ENCODE results near the gene KSR1.
"Not testable (repeated sequence)": the region's sequence is repeated elsewhere in the genome, so short reads cannot be mapped to it uniquely, and the experiment has no call there.

The KSR1 gene

DNA sequence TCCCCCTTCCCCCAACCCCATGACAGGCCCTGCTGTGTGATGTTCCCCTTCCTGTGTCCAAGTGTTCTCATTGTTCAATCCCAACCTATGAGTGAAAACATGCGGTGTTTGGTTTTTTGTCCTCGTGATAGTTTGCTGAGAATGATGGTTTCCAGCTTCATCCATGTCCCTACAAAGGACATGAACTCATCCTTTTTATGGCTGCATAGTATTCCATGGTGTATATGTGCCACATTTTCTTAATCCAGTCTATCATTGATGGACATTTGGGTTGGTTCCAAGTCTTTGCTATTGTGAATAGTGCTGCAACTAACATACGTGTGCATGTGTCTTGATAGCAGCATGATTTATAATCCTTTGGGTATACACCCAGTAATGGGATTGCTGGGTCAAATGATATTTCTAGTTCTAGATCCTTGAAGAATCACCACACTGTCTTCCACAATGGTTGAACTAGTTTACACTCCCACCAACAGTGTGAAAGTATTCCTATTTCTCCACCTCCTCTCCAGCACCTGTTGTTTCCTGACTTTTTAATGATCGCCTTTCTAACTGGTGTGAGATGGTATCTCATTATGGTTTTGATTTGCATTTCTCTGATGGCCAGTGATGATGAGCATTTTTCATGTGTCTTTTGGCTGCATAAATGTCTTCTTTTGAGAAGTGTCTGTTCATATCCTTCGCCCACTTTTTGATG, 28.9 kb upstream of the KSR1 start:
- DNase-seq: not testable (repeated sequence)

GRCh38 chr17:27428781-27429505, 27.3 kb upstream of the KSR1 start:
- DNase-seq: no peak

DNA sequence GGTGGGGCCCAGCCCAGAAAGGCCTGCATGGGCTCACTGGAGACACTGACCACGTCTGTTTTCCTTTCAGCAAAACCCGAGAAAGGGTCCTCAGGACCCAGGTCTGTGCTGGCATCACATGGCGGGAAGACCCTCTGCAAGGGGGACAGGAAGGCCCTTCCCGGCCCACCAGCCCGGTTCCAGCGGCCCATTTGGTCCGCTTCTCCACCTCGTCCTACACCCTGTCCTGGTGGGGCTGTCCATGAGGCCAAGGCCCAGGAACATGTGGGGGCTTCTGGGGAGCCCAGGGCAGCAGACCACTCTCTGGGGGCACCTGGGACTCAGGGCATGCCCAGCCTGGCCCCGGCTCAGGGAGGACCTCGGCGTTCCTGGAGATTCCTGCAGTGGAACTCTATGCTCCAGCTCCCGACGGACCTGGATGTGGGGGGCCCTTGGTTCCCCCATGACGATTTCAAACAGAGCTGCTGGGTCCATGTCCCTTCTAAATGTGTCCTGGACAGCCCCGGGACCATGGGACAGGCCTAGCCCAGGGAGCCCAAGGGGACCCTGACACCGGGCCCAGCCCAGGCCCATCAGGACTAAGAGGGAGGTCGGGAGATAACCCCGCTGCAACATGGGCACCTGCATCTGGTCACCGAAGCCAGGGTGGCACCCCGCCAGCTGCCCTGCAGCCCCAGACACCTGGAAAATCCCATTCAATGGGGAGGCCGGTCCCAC, 26.4 kb upstream of the KSR1 start:
- no peak for DNase-seq

GRCh38 chr17:27430383-27430840, 25.8 kb upstream of the KSR1 start:
- DNase-seq: no peak

GRCh38 chr17:27430882-27431491, 25.3 kb upstream of the KSR1 start:
- no peak for DNase-seq

GRCh38 chr17:27433521-27433920, 22.7 kb upstream of the KSR1 start:
- no peak for DNase-seq

DNA sequence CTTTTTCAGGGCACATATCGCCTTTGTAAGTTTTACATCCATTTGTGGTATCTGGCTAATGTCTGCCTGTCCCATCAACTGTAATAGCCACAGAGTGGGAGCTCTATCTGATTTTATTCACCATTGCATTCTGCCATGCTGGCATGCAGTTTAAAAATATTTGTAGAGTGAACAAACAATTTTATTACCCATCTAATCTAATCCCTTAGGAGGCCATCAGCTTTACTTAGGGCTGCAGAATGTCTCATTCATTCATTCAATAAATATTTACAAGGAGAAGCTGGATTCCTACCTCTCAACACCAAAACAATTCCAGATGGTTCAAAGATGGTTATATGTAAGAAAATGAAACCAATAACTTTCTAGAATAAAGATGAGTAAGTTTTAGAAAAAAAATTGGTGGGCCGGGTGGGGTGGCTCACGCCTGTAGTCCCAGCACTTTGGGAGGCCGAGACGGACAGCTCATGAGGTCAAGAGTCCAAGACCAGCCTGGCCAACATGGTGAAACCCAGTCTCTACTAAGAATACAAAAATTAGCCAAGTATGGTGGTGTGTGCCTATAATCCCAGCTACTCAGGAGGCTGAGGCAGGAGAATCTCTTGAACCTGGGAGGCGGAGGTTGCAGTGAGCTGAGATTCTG, 20.7 kb upstream of the KSR1 start:
- not testable (repeated sequence) for DNase-seq

- no peak for DNase-seq
Measured at GRCh38 chr17:27438348-27438998, 17.8 kb upstream of the KSR1 start.

DNA sequence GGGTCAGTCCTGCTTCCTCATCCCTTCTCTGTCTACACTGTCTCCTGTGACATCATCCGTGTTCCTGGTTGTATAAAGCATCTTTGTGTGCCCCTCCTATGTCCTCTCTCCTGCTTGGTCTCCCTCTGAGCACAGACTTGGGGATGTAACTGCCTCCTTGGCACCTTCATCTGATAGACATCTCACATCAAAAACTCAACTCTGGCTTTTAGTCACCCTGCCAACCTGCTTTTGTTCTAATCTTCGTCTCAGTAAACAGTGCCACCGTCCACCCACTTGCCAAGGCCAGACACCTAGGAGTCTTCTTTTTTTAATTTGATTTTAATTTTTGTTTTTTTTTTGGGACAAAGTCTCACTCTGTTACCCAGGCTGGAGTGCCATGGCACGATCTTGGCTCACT, 16.9 kb upstream of the KSR1 start:
- no peak for DNase-seq

DNA sequence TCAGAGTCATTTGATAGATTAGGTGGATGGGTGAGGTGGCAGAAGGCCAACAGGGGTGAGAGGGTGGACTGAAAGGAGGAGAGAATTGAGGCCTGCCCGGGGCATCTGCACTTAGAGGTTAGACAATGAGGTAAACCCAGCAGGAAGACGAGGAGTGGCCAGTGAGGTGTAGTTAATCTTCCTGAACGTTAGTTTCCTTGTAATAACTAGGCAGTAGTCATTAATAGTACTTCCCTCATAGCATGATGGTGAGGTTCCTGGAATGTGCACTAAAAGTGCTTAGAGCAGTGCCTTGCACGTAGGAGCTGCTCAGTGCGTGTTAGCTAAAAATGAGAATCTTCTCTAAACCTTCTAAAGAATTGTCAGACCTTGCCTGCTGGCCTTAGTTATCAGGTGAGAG, 13.5 kb upstream of the KSR1 start:
- DNase-seq: no peak

DNA sequence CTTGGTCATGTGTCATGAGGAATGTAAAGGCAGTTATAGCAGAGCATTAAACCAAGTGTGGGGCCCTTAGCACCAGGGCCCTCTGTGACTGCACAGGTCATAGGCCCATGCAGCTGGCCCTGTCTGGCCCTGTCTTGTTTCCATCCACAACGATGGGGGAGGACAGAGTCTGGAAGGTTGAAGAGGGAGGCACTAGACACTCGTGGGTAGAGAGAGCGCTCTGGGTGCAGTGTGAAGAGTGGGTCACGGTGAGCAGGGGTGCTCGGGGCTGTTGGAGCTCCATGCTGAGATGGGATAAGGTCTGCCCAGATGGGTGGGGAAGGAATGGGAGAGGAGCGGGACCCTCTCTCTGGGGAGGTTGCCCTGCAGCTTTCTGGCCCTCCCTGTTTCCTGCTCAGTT, 12.8 kb upstream of the KSR1 start:
- no peak for DNase-seq

DNA sequence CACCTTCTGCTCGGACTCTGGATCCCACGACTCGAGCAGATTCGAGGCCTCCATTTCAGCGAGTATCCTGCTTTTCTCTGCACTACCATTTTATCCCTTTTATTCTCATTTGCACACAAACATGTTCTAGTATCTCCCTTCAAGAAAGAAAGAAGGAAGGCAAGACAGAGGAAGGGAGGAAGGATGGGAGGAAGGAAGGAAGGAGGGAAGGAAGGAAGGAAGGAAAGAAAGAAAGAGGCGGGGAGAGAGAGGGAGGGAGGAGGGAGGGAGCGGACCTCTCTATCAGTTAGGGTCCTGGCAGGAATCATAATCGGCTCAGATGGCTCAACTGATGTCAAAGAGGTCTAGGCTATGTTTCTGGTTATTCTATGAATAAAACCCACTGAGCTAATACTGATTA, 10.3 kb upstream of the KSR1 start:
- DNase-seq: no peak

- DNase-seq: no peak
Measured at GRCh38 chr17:27446569-27447301, 9.5 kb upstream of the KSR1 start.

- DNase-seq: not testable (repeated sequence)
Measured at GRCh38 chr17:27448534-27448933, 7.7 kb upstream of the KSR1 start.

GRCh38 chr17:27449541-27449940, 6.7 kb upstream of the KSR1 start:
- no peak for DNase-seq

- no peak for DNase-seq
Measured at GRCh38 chr17:27449988-27450387, 6.3 kb upstream of the KSR1 start.

DNA sequence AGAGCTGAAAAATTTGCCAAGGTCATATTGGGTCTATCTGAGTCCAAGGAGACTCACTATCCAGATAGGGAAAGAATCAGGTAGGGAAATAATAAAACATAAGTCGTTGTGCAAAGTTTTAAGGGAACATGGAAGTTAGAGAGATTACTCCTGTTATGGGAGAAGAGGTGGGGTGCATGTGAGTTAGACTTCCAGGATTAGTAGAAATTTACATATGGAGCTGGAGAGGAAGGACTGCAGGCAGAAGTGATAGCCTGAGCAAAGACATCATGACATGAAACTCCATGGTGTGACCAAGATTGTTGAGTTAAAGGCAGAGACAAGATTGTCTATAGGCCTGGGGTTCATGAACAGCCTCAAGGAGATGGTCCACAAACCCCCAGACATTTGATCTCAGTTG, 5.8 kb upstream of the KSR1 start:
- no peak for DNase-seq

DNA sequence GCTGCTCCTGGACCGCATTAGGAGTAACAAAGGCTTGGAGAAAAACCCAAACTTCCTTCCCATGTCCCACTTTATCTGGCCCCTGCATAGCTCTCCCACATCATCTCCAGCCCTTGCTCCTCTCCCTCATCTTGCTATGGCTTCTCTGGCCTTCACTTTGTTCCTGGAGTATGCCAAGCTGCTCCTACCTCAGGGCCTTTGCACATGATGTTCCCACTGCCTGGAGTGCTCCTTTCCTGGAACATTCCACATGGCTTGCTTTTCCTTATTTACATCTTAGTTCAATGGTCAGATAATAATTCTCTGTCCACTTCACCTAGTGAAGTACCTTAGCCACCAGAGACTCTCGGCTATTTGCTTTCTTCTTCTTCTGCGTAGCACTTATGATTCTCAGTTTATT, 4.3 kb upstream of the KSR1 start:
- DNase-seq: no peak

DNA sequence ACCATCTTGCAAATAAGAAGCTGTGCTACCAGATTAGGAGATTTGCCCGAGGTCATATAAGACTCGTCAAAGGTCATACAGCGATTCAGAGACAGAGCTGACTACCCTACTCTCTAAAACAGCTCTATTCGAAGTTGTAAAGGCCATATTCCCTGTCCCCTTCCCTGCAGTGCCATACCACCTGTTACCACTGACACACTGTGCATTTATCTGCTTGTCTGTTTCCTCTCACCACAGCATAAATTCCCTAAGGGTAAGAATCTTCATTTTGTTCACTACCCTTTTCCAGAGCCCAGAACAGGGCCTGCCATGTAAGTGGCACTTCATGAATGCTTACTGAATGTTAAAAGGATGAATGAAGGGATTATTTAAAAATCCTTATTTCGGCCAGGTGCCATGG, 3.4 kb upstream of the KSR1 start:
- DNase-seq: no peak

- DNase-seq: no peak
Measured at GRCh38 chr17:27453471-27453870, 2.8 kb upstream of the KSR1 start.

- no peak for DNase-seq
Measured at GRCh38 chr17:27454089-27454488, 2.2 kb upstream of the KSR1 start.

Data from activated gamma-delta T cell treated with Interleukin-2 at 50 U/mL for 16 hours (primary cell).